Ishikawa (cell line): ENCODE results near the gene NAV1.
A peak's percentile ranks its signal among the peaks of the same experiment; 100 is the strongest.

Source experiments
- CEBPB ChIP-seq: IDR thresholded peaks from 2 replicates; pipeline ENCODE4 v1.6.1; 2012
- CREB1 ChIP-seq: IDR thresholded peaks from 2 replicates; pipeline ENCODE4 v1.6.1; 2012; ENCODE audit warnings: low read depth
- EGR1 ChIP-seq: IDR thresholded peaks from 2 replicates; pipeline ENCODE4 v1.6.1; 2012
- EP300 ChIP-seq: IDR thresholded peaks from 2 replicates; pipeline ENCODE4 v1.6.1; 2012; ENCODE audit warnings: borderline replicate concordance
- FOXM1 ChIP-seq: IDR thresholded peaks from 2 replicates; pipeline ENCODE4 v1.6.1; 2012; ENCODE audit warnings: low read depth, borderline replicate concordance
- NFIC ChIP-seq: IDR thresholded peaks from 2 replicates; pipeline ENCODE4 v1.6.1; 2012
- RAD21 ChIP-seq: IDR thresholded peaks from 2 replicates; pipeline ENCODE4 v1.6.1; 2012; ENCODE audit warnings: low read depth
- TAF1 ChIP-seq: IDR thresholded peaks from 2 replicates; pipeline ENCODE4 v1.6.1; 2012; ENCODE audit warnings: low read depth, mild to moderate bottlenecking
- TCF12 ChIP-seq: IDR thresholded peaks from 2 replicates; pipeline ENCODE4 v1.6.1; 2012; ENCODE audit warnings: low read depth
- TEAD4 ChIP-seq: IDR thresholded peaks from 2 replicates; pipeline ENCODE4 v1.6.1; 2012
- YY1 ChIP-seq: IDR thresholded peaks from 2 replicates; pipeline ENCODE4 v1.6.1; 2012; ENCODE audit warnings: low read depth
- ZBTB7A ChIP-seq: IDR thresholded peaks from 2 replicates; pipeline ENCODE4 v1.6.1; 2012; ENCODE audit warnings: low read depth
- TF ChIP-seq, protein P1 (sequence below): IDR thresholded peaks from 2 replicates; pipeline ENCODE4 v1.6.1; 2012
- TF ChIP-seq, protein P2 (sequence below): IDR thresholded peaks from 2 replicates; pipeline ENCODE4 v1.6.1; 2012
- TF ChIP-seq, protein P3 (sequence below): IDR thresholded peaks from 2 replicates; pipeline ENCODE4 v1.6.1; 2012; ENCODE audit warnings: low read depth, mild to moderate bottlenecking

NAV1 gene

DNA sequence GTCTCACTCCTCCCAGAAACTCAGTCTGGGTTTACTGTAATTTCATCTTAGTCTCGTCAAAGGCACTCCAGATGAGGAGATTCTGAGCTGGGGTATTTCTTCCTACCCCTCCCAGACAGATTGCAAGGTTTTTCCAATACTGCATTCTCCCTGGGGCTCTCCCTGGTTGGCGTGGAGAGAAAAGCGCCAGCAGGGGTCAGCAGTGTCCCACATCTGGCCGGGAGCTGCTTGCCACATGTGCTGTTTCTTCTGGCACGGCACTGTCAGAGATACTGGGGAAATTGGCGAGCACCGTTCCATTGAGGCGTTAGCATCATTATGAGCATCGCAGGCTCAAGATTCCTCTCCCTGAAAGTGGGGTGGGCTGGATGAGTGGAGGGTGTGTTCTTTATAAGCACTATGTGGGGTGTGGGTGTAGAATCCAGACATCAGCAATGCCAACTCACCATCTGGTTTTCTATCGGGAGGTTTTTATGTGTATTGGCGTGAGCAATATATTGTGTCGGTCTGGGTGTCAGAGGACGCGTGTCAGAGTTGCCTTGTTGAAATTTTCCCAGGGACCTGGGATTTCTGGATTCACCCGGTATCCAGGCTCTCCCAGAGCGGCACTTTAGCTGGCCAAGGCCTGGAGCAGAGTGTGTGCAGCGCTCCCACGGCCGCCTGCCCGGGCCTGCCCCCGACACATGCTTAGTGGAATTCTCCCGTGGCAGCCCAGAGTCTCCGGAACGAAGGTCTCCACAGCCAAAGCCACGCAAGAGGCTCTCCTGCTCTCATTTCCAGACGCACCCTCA lies 8.0 kb upstream of the NAV1 start:
- TF ChIP-seq EP300 (no peak), RAD21 (peak; percentile 85)

DNA sequence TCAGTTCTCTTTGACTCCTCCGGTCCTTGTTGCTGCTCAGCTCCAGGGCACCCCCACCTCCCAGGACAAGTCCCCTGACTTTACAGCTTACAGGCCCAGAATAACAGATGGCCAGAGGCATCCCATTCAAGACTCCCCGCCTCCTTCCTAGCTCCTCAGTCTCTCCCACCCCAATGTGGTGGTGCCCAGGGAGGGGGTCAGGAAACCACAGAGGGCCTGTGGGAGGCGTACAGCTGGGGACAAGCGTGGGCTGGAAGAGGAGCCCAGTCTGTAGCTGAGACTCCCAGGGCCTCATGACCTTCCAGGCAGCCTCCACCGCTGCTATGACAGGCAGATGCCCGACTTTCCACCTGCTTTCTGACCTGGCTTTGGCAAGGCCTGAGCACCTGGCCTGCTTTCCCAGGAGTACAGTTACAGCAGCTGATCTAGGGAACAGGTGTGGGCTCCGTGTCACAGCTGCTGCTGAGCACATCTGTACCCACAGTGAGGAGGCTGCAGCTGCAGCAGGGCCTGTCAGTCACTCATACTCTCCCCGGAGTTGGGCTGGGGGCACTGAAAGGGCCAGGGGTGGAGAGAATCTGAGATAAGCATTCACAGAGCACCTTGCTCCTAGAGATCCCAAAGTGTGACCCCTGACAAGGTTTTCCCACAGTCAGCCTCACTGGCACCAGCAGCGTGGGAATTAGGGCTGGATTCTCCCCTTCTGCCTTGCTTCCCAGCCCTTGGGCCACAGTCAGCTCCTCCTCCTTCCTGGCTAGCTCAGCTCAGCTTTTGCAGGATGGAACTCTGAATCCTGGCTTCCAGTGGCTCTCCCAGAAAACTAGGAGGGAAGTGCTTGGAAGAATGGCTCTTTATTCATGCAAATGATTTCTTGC lies 7.1 kb upstream of the NAV1 start:
- TF ChIP-seq NFIC (no peak), EGR1 (no peak), RAD21 (no peak), CREB1 (no peak), CEBPB (no peak), YY1 (no peak), TCF12 (no peak), FOXM1 (no peak), TEAD4 (no peak), EP300 (no peak), ZBTB7A (no peak), TAF1 (no peak)
- TF ChIP-seq, protein P1, sequence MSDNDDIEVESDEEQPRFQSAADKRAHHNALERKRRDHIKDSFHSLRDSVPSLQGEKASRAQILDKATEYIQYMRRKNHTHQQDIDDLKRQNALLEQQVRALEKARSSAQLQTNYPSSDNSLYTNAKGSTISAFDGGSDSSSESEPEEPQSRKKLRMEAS = no peak
- TF ChIP-seq, protein P2, sequence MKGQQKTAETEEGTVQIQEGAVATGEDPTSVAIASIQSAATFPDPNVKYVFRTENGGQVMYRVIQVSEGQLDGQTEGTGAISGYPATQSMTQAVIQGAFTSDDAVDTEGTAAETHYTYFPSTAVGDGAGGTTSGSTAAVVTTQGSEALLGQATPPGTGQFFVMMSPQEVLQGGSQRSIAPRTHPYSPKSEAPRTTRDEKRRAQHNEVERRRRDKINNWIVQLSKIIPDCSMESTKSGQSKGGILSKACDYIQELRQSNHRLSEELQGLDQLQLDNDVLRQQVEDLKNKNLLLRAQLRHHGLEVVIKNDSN = no peak
- TF ChIP-seq, protein P3, sequence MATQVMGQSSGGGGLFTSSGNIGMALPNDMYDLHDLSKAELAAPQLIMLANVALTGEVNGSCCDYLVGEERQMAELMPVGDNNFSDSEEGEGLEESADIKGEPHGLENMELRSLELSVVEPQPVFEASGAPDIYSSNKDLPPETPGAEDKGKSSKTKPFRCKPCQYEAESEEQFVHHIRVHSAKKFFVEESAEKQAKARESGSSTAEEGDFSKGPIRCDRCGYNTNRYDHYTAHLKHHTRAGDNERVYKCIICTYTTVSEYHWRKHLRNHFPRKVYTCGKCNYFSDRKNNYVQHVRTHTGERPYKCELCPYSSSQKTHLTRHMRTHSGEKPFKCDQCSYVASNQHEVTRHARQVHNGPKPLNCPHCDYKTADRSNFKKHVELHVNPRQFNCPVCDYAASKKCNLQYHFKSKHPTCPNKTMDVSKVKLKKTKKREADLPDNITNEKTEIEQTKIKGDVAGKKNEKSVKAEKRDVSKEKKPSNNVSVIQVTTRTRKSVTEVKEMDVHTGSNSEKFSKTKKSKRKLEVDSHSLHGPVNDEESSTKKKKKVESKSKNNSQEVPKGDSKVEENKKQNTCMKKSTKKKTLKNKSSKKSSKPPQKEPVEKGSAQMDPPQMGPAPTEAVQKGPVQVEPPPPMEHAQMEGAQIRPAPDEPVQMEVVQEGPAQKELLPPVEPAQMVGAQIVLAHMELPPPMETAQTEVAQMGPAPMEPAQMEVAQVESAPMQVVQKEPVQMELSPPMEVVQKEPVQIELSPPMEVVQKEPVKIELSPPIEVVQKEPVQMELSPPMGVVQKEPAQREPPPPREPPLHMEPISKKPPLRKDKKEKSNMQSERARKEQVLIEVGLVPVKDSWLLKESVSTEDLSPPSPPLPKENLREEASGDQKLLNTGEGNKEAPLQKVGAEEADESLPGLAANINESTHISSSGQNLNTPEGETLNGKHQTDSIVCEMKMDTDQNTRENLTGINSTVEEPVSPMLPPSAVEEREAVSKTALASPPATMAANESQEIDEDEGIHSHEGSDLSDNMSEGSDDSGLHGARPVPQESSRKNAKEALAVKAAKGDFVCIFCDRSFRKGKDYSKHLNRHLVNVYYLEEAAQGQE = no peak

DNA sequence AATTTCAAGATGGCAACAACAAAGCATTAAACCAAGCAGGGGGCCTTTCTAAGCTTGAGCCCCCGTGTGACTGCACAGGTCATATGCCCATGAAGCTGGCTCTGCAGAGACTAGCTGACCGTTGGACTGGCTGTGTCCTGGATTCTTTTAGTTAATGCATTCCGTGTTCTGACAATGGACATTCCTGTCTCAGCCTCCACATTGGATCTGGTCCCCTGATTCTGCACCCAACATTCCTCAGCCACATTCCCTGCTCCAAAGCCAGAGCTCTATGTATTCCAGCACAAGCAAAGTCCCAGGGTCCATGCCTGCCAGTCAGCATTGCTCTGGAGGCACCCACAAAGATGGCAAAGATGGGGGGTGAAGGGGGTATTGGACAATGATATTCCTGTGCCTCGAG lies 5.1 kb upstream of the NAV1 start:
- TF ChIP-seq, protein P3 = no peak

DNA sequence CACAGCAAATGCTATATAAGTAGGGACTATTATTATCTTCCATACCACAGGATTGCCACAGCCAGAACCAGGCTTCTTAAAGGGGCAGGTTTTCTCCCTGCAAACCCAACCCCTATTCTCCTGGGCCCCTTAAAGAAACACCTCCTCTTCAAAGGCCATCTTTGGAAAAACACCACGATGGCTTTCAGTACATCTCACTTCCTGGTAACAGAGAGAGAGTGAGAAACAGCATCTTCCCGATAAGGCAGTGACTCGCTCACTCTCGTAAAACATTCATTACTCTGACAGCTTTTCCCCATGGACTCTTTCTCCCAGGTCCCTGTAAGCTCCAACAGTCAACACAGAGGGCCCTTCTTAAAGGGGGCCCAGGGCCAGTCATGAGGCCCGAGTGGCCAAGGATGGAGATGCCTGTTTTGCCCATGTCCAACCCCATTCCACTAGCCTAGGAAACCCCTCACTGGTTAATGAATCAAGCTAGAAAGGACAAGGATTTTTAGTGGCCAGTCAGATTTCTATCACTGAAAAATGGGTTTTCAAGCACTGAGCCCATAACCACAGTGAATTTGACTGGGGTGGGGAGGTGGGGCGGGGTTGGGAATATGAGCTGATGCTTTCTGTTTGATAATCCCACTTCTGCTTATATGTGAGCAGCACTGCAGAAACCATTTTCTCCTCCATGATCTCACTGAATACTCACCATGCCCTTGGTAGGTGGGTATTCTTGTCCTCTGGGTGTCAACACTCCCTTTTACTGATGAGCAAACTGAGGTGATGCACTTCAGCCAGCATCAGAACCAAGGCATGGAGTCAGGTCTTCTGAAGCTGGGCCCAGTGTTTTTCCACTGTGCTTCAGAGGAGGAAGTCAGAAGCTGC lies 3.6 kb upstream of the NAV1 start:
- TF ChIP-seq FOXM1 (no peak), ZBTB7A (no peak)
- TF ChIP-seq, protein P1 = no peak

DNA sequence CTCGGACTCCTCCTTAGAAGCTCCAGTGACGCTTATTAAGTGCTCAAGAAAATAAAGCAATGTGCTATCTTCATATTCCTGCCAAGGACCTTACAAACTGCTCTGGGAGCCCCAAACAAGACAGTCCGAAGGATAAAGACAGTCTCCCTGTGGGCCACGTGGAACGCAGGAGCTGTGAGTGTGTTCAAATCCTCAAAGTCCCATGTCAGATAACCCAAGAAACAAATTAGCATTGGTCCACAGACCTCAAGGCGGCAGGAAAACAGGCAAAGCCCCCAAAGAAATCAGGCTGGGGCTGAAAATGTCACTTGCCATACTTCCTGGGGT lies 3.0 kb upstream of the NAV1 start:
- TF ChIP-seq CEBPB = no peak
- TF ChIP-seq ZBTB7A = no peak
- TF ChIP-seq TCF12 = no peak
- TF ChIP-seq EP300 = no peak
- no peak for TF ChIP-seq CREB1
- TF ChIP-seq, protein P3 = no peak
- no peak for TF ChIP-seq YY1
